IPS-18c (cell line): Measurements from ENCODE around the gene AK3.
"Not testable (repeated sequence)": the region's sequence is repeated elsewhere in the genome, so short reads cannot be mapped to it uniquely, and the experiment has no call there.

Experiments
- H3K4me3 ChIP-seq: 2 replicates; pipeline ENCODE4 v1.7.0; 2013; ENCODE audit warnings: low read depth, mild to moderate bottlenecking, low read length, moderate library complexity; ENCODE audit not compliant: insufficient read depth
- H3K9me3 ChIP-seq: one replicate; pipeline ENCODE4 v1.6.1; 2013; ENCODE audit warnings: mild to moderate bottlenecking, low read length, moderate library complexity; ENCODE audit not compliant: control insufficient read depth, insufficient read depth

AK3 gene

DNA sequence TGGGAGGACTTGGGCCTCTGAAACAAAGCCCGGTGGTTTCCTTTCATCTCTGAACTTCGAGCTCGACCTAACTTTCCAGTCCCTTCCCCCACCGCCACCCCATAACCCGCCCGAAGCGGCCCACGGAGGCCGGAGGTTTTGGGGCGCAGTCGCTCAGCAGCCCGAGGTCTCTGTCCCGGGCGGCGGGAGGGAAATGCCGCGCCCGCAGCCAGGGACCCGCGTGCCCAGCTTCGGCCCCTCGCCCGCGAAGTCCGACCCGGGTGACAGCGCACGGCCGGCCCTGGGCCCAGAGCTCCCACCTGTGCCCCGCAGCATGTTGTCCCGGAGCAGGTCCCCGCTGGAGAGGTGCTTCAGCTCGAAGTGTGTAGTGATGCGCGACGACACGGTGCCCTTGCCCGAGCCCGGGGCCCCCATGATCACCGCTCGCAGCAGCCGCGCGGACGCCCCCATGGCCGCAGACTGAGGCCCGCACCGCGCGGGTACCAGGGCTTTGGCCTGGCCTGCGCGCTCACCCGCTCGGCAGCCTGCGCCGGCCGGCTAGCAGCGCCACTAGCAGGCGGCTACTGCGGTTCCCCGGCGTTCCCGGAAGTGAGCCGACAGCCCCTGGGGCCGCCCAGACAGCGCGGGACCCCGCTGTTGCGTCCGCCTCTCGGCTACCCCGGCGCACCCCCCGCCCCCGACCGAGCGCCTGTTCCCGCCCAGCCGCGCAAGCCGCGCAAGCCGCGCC is at the start of gene AK3:
Gene AK3 (minus strand): TSS at position 565 of the 727 bp plus-strand sequence. CDS start 115 bp downstream, at position 450.
- peak within 1 kb of the TSS; percentile 89 for H3K4me3 ChIP-seq
- H3K9me3 ChIP-seq = peaks cover 2% of the 10 kb centered on the region

DNA sequence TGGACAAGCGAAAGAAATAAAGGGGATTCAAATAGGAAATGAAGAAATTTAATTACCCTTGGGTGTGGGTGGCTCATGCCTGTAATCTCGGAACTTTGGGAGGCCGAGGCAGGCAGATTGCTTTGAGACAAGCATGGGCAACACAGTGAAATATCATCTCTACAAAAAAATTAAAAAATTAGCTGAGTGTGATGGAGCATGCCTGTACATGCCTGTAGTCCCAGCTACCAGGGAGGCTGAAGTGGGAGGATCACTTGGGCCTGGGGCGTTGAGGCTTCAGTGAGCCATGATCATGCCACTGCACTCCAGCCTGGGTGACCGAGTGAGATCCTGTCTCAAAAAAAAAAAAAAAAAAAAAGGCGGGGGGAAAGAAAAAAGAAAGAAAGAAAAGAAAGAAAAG is 47.7 kb upstream of the AK3 start:
- H3K4me3 ChIP-seq = no peak overlapping the region
- no peaks in the 10 kb centered on the region for H3K9me3 ChIP-seq

DNA sequence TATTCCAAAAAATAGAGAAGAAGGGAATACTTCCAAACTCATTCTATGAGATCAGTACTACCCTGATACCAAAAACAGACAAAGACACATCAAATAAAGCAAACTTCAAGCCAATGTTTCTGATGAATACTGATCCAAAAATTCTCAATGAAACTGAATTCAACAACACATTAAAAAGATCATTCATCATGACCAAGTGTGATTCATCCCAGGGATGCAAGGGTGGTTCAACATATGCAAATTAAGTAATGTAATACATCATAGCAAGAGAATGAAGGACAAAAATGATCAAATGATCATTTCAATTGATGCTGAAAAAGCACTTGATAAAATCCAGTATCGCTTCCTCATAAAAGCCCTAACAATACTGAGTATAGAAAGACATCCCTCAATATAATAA is 46.9 kb upstream of the AK3 start:
- no peak overlapping the region for H3K4me3 ChIP-seq
- H3K9me3 ChIP-seq = no peaks in the 10 kb centered on the region

DNA sequence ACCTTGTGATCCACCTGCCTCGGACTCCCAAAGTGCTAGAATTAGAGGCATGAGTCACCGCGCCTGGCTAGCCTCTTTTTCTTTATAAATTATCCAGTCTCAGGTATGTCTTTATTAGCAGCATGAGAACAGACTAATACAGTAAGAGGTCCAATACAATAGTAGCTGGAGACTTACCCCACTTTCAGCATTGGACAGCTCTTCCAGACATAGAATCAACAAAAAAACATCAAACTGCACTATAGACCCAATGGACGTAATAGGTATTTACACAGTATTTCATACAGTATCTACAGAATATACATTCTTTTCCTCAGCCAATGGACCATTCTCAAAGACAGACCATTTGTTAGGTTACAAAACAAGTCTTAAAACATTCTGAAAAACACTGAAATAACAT is 45.6 kb upstream of the AK3 start:
- H3K4me3 ChIP-seq = no peak overlapping the region
- H3K9me3 ChIP-seq = no peaks in the 10 kb centered on the region

DNA sequence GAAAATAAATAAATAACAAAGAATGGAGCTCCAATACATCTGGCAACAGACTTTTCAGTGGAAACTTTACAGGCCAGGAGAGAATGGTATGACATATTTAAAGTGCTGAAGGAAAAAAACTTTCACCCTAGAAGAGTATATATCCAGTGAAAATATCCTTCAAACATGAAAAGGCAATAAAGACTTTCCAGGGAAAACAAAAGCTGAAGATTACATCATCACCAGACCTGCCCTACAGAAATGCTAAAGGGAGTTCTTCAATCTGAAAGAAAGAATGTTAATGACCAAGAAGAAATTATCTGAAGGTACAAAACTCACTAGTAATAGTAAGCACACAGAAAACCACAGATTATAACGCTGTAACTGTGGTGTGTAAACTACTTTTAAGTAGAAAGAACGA is 43.4 kb upstream of the AK3 start:
- Histone ChIP-seq H3K4me3 (no peak overlapping the region), H3K9me3 (no peaks in the 10 kb centered on the region)

DNA sequence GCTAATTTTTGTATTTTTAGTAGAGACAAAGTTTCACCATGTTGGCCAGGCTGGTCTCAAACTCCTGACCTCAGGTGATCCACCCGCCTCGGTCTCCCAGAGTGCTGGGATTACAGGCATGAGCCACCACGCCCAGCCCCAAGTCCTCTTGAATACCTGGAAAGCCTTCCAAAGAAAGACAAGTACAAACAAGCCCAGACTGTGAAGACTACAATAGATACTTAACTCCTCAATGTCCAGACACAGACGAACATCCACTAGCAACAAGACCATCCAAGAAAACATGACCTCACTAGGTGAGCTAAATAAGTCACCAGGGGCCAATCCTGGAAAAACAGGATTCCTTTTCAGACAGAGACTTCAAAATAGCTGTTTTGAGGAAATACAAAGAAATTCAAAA is 42.2 kb upstream of the AK3 start:
- H3K9me3 ChIP-seq, H3K4me3 ChIP-seq: not testable (repeated sequence)

- H3K9me3 ChIP-seq = no peaks in the 10 kb centered on the region
- no peak overlapping the region for H3K4me3 ChIP-seq
These were observed 40.4 kb upstream of the AK3 start for GRCh38 chr9:4781408-4781807.

- Histone ChIP-seq H3K9me3 (no peaks in the 10 kb centered on the region), H3K4me3 (no peak overlapping the region)
These were observed 39.6 kb upstream of the AK3 start for GRCh38 chr9:4780651-4781050.

DNA sequence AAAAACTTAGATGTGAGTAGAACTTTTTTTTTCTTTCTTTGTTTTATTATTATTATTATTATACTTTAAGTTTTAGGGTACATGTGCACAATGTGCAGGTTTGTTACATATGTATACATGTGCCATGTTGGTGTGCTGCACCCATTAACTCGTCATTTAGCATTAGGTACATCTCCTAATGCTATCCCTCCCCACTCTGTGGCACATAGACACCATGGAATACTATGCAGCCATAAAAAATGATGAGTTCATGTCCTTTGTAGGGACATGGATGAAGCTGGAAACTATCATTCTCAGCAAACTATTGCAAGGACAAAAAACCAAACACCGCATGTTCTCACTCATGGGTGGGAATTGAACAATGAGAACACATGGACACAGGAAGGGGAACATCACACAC is 34.0 kb upstream of the AK3 start:
- H3K9me3 ChIP-seq, H3K4me3 ChIP-seq: not testable (repeated sequence)

GRCh38 chr9:4774209-4774608 is 33.2 kb upstream of the AK3 start:
- H3K4me3 ChIP-seq = no peak overlapping the region
- H3K9me3 ChIP-seq = no peaks in the 10 kb centered on the region

DNA sequence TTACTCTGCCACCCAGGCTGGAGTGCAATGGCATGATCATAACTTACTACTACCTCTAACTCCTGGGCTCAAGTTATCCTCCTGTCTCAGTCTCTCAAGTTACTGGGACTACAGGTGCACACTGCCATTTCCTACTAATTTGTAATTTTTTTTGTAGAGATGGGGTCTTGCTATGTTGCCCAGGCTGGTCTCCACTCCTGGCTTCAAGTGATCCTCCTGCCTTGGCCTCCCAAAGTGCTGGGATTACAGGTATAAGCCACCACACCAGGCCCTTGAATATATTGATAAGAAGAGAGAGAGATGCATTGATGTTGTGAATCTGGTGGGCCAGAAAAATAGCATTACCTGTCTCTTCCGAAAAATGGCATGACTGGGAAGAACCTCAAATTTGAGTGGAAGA is 30.8 kb upstream of the AK3 start:
- H3K4me3 ChIP-seq = no peak overlapping the region
- no peaks in the 10 kb centered on the region for H3K9me3 ChIP-seq

DNA sequence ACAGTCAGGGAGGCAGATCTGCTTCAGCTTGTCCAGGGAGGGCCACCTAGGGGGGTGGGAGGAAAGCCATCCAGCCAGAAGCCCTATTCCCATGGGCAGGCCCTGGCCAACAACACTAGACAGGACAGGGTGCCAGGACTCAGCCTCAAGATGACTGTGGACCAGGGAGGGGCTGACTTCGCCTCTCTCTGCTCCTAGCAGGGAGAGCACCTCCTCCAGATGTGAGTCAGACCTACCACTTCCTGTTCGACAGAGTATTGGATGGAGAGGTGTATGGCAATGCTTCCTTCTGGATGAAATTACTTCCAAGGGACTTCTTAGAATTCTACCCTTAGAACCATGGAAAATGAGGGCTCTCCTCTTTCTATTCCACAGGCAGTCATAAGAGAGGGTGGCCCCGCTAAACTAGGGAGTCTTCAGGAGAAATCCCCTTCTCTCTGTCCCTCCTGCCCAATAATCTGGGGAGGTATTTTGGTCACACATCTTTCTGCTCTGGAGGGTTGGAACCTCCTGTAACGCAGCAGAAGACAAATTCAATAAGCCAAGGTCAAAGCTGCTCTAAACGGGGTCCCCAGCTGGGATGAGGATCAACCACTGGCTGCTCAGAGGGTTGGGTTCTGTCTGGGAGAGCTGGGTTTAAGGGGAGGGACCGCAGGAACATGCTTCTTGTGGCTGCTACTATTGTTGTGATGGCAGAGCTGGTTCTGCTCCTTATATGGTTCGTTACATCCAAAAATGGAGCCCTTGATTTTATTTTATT is 28.5 kb upstream of the AK3 start:
- no peaks in the 10 kb centered on the region for H3K9me3 ChIP-seq
- no peak overlapping the region for H3K4me3 ChIP-seq

DNA sequence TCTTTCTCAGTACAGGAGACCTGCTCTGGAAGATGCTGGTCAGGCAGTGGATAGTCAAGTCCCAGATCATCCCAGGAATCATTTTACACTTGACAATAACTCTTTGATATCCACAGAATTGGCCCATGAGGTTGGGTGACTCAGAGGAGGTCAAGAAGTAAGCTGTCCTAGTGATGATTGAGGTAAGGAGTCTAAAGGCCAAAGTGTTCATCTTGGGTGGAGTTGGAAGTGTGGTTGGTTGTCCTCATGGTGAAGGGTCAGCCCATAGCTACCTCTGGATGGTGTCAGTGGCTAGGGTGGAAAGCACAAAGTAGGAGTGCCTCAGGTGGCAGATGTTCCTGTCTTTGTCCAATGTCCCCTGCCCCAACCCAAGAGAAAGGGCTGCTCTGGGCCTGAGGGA is 27.7 kb upstream of the AK3 start:
- no peaks in the 10 kb centered on the region for H3K9me3 ChIP-seq
- H3K4me3 ChIP-seq = no peak overlapping the region

- Histone ChIP-seq H3K9me3 (no peaks in the 10 kb centered on the region), H3K4me3 (no peak overlapping the region)
These were observed 23.0 kb upstream of the AK3 start for GRCh38 chr9:4764033-4764432.

GRCh38 chr9:4762886-4763541 is 22.0 kb upstream of the AK3 start:
- Histone ChIP-seq H3K9me3 (no peaks in the 10 kb centered on the region), H3K4me3 (0 out of 2 replicates have a peak overlapping the region, but pooled peaks have one; percentile 15)

DNA sequence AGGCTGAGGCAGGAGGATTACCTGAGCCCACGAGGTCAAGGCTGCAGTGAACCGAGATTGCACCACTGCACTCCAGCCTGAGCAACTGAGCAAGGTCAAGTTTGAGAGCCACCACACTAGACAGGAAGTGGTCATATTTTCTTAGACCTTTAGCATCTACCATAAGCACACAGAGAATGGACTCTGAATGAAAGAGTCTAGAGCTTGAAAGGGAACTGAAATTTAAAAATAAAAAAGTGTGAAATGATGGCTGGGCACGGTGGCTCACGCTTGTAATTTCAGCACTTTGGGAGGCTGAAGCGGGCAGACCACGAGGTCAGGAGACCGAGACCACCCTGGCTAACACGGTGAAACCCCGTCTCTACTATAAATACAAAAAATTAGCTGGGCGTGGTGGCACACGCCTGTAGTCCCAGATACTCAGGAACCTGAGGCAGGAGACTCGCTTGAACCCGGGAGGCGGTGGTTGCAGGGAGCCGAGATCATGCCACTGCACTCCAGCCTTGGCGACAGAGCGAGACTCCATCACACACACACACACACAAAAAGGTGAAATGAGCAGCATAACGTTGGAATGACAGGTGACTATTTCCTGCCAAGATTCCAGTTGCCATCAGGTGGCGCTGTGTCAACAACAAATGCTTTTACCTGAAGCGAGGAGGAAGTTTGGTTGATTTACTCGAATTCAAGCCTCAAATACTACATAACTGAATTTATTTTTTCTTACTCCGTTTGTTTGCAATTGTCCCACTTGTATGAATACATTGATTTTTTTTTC is 21.3 kb upstream of the AK3 start:
- H3K9me3 ChIP-seq = no peaks in the 10 kb centered on the region
- H3K4me3 ChIP-seq = 0 out of 2 replicates have a peak overlapping the region, but pooled peaks have one; percentile 15

- no peaks in the 10 kb centered on the region for H3K9me3 ChIP-seq
- no peak overlapping the region for H3K4me3 ChIP-seq
These were observed 19.1 kb upstream of the AK3 start for GRCh38 chr9:4760122-4760521.
